ENCODE data around the gene XBP1.
"Not testable (repeated sequence)": the region's sequence is repeated elsewhere in the genome, so short reads cannot be mapped to it uniquely, and the experiment has no call there.

XBP1 gene

DNA sequence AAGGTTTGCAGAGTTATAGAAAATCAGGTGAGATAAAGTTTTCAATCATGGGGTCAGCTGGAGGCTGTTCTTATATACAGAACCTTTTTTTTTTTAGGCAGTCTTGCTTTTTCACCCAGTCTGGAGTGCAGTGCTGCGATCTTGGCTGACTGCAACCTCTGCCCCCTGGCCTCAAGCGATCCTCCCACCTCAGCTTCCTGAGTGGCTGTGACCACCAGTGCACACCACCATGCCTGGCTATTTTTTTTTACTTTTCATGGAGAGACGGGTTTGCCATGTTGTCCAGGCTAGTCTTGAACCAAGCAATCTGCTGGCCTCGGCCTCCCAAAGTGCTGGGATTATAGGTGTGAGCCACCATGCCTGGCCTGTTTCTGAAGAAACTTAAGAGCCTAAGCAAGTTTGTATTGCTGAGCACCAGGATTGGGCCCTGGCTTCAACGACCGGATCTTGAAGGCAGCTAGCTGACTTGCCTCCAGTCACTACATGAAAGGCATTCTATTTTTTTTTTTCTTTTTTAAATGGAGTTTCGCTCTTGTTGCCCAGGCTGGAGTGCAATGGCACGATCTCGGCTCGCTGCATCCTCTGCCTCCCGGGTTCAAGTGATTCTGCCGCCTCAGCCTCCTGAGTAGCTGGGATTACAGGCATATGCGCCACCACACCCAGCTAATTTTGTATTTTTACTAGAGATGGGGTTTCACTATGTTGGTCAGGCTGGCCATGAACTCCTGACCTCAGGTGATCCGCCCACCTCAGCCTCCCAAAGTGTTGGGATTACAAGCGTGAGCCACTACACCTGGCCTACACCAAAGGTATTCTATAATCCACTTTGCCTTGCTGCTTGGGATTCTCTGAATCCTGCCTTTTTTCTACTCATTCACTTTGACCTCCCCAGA lies 7.6 kb downstream of the XBP1 start:
- no peak for DNase-seq (ENCODE audit: low spot score)

- DNase-seq (ENCODE audit: low spot score): no peak
Measured at GRCh38 chr22:28791841-28792490, 8.4 kb downstream of the XBP1 start.

DNA sequence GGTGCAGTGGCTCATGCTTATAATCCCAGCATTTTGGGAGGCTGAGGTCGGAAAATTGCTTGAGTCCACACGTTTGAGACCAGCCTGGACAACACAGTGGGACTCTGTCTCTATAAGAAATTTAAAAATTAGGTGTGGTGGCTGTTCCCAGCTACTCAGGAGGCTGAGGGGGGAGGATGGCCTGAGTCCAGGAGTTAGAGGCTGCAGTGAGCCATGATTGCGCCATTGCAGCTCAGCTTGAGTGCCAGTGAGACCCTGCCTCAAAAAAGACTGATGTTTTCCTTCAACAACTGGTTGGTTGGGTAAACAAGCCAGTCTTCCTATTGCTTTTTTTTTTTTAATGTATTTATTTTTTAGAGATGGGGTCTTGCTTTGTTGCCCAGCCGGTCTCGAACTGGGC lies 9.2 kb downstream of the XBP1 start:
- no peak for DNase-seq (ENCODE audit: low spot score)

- no peak for DNase-seq (ENCODE audit: low spot score)
Measured at GRCh38 chr22:28788601-28789000, 11.8 kb downstream of the XBP1 start.

DNA sequence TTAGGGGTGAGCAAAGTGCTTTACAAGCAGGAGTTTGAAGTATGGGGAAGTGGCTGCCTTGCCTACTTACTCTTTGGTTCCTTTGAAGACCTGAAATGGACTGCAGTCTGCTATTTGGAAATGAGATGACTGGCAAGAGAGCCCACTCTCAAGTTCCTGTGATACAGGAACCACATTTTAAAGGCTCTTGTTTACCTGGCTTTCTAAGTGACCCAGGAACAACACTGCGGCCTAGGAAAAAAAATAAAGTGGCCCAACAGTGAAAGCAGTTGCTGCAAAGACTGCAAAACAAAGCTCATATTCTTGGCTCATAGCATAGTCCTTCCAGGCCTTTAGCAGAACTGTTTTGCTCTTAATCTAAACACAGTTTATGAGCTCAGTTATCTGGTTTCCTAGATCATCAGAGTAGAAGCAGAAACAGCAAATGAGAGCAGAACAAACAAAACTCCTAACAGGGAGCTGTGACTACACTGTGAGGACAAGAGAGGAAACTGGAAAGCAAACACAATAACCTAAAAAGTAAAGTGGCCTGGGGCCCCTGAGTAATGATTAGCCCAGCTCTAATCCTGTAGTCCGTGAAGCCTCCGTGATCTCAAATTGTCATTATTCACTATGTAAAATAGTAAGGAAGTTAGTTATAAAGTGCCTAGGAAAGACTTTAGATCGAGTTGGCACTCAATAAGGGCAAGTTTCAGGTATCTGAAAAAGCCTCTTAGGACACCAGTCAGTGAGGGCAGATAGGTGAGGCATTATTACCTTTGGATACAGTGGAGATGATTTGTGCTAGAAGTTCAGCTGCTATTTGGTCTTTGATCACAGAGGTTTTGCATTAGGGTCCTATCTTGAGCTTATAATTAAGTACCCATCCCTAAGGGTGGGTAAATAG lies 16.3 kb downstream of the XBP1 start:
- DNase-seq (ENCODE audit: low spot score): no peak

DNA sequence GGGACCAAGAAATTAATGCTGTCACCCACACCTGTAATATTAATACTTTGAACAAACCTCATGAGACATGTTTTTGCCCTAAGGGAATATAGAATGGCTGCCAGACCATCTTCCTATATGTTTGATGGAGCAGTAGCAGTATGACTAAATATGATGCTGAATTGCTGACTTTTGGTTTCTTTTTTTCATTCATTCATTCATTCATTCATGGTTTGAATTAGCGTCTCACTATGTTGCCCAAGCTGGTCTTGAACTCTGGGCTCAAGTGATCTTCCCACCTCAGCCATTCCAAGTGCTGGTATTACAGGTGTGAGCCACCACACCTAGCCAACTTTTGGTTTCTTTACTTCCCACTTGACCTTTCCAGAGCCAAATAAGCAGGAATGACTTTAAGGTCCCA lies 20.1 kb downstream of the XBP1 start:
- DNase-seq (ENCODE audit: low spot score): no peak

DNA sequence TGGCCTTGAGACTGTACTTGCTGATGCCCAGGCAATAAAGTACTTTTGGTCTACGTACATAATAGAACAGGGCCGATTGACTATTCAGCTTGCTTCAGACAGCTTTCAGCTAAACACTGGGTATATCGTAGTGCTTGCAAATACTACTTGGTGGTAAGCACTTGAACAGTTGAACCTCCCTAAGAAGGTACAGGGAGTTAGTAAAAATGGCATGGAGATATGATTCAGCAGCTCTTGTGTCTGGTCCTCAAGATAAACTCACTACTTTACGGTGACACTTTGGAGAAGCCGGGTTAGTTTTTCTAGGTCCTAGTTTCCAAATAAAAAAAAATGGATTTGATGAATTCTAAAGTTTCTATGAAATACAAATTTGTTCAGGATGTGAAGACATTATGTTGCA lies 20.5 kb downstream of the XBP1 start:
- no peak for DNase-seq (ENCODE audit: low spot score)

DNA sequence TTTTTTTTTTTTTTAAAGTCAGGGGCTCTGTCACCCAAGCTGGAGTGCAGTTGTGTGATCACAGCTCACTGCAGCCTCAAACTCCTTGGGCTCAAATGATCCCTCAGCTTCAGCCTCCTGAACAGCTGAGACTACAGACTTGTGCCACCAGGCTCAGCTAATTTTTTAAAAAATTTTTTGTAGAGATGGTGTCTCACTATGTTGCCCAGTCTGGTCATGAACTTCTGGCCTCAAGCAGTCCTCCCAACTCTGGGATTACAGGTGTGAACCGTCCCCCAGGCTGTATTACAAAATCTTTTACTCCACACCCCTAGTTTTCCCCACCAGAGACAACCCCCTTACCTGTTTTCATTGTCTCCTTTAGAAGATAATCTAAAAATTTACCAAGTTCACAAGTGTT lies 26.0 kb downstream of the XBP1 start:
- DNase-seq (ENCODE audit: low spot score): no peak

DNA sequence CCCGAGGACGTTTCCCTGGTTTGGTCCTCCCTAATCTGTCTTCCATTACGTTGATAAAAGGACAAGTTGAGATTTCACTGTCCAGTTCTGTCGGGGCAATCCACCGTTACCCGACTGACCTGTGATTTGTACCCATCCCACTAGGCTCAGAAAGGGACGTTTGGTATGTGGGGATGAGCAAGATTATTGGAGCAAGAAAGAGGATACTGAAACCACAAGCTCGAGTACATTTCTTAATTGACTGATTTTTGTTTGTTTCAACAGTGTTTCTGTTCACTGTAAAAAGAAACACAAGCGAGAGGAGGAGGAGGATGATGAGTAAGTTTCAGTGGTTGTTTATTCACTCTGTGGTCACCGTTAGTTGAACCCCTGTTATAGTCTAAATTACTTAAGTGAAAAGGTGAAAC lies 26.9 kb downstream of the XBP1 start:
- no peak for DNase-seq (ENCODE audit: low spot score)

DNA sequence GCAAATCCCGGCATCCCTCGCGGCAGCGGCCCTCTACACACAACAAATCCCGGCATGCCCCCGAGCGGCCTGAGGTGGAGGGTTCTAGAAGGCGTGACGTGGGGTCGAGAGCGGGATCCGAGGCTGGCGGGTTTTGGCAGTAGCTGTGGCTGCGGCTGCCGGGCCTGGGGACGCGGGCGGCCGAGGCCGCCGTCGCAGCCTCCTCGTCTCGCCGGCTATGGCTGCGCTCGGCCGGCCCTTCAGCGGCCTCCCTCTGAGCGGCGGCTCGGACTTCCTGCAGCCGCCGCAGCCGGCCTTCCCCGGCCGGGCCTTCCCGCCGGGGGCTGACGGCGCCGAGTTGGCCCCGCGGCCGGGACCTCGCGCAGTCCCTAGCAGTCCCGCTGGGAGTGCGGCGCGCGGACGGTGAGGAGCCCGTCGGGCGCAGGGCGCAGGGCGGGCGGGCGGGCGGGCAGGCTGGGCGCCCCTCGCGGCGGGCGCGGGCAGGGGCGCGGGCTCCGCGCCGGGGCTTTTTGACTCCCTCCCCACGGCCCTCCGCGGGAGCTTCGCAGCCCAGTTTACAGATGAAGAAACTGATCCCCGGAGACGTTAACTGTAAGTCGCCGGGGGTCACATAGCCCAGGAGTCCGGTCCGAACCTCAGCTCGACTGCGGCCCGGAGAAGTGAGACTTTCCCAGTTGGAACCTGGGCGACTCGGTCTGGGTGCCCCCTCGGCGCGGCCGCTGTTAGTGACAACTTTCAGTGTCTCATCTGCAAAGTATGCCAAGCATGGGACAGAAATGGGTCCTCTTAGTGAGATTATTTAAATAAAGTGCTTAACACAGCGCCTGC lies 27.5 kb downstream of the XBP1 start, which contains the start of gene CCDC117:
Gene CCDC117, plus strand, starts transcription at position 63 of the 828 bp plus-strand sequence. Its CDS starts 155 bp downstream, at position 218.
- peak; percentile 96 for DNase-seq (ENCODE audit: low spot score)

- DNase-seq (ENCODE audit: low spot score): no peak
Measured at GRCh38 chr22:28771195-28771791, 29.1 kb downstream of the XBP1 start.

- no peak for DNase-seq (ENCODE audit: low spot score)
Measured at GRCh38 chr22:28769394-28770085, 30.8 kb downstream of the XBP1 start.

DNA sequence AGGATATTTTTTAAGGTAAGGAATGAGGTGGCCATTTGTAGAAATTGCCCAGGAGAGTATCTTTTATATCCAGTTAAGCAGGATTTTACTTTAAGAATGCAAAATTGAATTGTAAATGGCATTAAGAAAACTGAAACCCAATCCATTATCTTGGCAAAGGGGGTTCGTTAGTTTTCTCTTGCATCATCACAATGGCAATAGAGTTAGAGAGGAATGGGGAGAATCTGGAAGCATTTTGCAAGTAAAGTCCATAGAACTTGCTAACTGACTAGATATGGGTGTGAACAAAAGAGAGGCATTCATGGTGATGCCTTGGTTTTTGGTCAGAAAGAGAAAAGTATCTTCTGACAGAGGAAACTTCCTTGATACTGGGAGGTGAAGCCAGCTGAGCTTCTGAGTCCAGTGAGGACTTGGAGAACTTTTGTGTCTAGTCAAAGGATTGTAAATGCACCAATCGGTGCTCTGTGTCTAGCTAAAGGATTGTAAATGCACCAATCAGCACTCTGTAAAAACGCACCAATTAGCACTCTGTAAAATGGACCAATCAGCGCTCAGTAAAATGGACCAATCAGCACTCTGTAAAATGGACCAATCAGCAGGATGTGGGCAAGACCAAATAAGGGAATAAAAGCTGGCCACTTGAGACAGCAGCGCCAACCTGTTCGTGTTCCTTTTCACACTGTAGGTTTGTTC lies 31.5 kb downstream of the XBP1 start:
- DNase-seq (ENCODE audit: low spot score): no peak

GRCh38 chr22:28766628-28767027 lies 33.7 kb downstream of the XBP1 start:
- no peak for DNase-seq (ENCODE audit: low spot score)

DNA sequence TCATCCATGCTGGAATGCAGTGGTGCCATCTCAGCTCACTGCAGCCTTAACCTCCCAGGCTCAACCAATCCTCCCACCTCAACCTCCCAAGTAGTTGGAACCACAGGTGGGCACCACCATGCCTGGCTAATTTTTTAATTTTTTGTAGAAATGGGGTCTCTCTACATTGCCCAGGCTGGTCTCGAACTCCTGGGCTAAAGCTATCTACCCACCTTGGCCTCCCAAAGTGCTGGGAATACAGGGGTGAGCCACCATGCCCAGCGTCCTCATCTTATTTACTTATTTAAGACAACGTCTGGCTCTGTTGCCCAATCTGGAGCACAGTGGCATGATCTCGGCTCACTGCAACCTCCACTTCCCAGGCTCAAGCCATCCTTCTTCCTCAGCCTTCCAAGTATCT lies 38.4 kb downstream of the XBP1 start:
- DNase-seq (ENCODE audit: low spot score): not testable (repeated sequence)

- DNase-seq (ENCODE audit: low spot score): no peak
Measured at GRCh38 chr22:28761449-28761755, 39.0 kb downstream of the XBP1 start.

- no peak for DNase-seq (ENCODE audit: low spot score)
Measured at GRCh38 chr22:28759861-28760560, 40.4 kb downstream of the XBP1 start.

DNA sequence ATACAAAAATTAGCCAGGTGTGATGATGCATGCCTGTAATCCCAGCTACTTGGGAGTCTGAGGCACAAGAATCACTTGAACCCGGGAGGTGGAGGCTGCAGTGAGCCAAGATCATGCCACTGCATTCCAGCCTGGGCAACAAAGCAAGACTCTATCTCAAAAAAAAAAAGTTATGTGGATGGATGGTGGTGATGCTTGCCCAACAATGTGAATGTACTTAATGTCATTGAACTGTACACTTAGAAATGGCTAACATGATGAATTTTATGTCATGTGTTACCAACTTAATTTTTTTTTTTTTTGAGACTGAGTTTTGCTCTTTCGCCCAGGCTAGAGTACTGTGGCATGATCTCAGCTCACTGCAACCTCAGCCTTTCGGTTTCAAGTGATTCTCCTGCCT lies 45.9 kb downstream of the XBP1 start:
- not testable (repeated sequence) for DNase-seq (ENCODE audit: low spot score)

DNA sequence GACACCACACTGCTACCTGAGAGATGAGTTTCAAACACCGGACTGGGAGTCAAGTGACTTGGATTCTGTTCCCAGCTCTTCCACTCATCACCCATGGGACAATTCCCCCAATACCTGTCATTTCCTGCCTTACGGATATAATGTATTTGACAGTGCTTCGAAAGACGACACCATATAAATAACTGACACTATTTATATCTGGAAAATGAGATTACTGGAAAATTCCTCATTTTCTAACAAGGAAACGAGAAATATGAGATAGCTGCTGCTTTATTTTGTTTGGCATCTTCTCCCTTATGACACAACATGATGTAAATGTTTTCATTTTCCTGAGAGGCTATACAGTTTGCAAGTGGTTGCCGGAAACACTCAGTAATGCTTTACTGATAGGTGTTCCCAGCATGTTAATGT lies 49.9 kb downstream of the XBP1 start:
- DNase-seq (ENCODE audit: low spot score): no peak

All from left forelimb (tissue), 1 donor.